ENCODE data around the gene PDE8A. TPM values are rescaled to one million over a fixed set of nuclear protein-coding genes. Genes with fewer than 3 reads are reported as not detected.
"Not testable (repeated sequence)": the region's sequence is repeated elsewhere in the genome, so short reads cannot be mapped to it uniquely, and the experiment has no call there.

The PDE8A gene
- total RNA-seq, 1 donor from 2014 or later: 22.8 TPM

GRCh38 chr15:84988909-84989644 lies 7.4 kb downstream of the PDE8A start:
- no peak for DNase-seq (ENCODE audit: low read depth, low spot score)

- no peak for DNase-seq (ENCODE audit: low read depth, low spot score)
These were observed 8.9 kb downstream of the PDE8A start for GRCh38 chr15:84990507-84990906.

GRCh38 chr15:84991014-84991712 lies 9.5 kb downstream of the PDE8A start:
- no peak for DNase-seq (ENCODE audit: low read depth, low spot score)

GRCh38 chr15:84992157-84992944 lies 10.7 kb downstream of the PDE8A start:
- peak; percentile 30 for DNase-seq (ENCODE audit: low read depth, low spot score)

- DNase-seq (ENCODE audit: low read depth, low spot score): no peak
These were observed 14.4 kb downstream of the PDE8A start for GRCh38 chr15:84996055-84996454.

GRCh38 chr15:84996714-84997113 lies 15.1 kb downstream of the PDE8A start:
- DNase-seq (ENCODE audit: low read depth, low spot score): not testable (repeated sequence)

- DNase-seq (ENCODE audit: low read depth, low spot score): not testable (repeated sequence)
These were observed 15.6 kb downstream of the PDE8A start for GRCh38 chr15:84997214-84997613.

- DNase-seq (ENCODE audit: low read depth, low spot score): no peak
These were observed 18.7 kb downstream of the PDE8A start for GRCh38 chr15:85000189-85000864.

- no peak for DNase-seq (ENCODE audit: low read depth, low spot score)
These were observed 19.3 kb downstream of the PDE8A start for GRCh38 chr15:85000937-85001336.

- no peak for DNase-seq (ENCODE audit: low read depth, low spot score)
These were observed 20.9 kb downstream of the PDE8A start for GRCh38 chr15:85002517-85002916.

- DNase-seq (ENCODE audit: low read depth, low spot score): no peak
These were observed 22.1 kb downstream of the PDE8A start for GRCh38 chr15:85003593-85004312.

- no peak for DNase-seq (ENCODE audit: low read depth, low spot score)
These were observed 22.9 kb downstream of the PDE8A start for GRCh38 chr15:85004550-85004949.

GRCh38 chr15:85005319-85005718 lies 23.7 kb downstream of the PDE8A start:
- no peak for DNase-seq (ENCODE audit: low read depth, low spot score)

GRCh38 chr15:85005746-85006145 lies 24.1 kb downstream of the PDE8A start:
- no peak for DNase-seq (ENCODE audit: low read depth, low spot score)

- no peak for DNase-seq (ENCODE audit: low read depth, low spot score)
These were observed 24.5 kb downstream of the PDE8A start for GRCh38 chr15:85006201-85006600.

- no peak for DNase-seq (ENCODE audit: low read depth, low spot score)
These were observed 25.0 kb downstream of the PDE8A start for GRCh38 chr15:85006655-85007054.

- DNase-seq (ENCODE audit: low read depth, low spot score): no peak
These were observed 25.5 kb downstream of the PDE8A start for GRCh38 chr15:85007137-85007536.

GRCh38 chr15:85007741-85008397 lies 26.2 kb downstream of the PDE8A start:
- no peak for DNase-seq (ENCODE audit: low read depth, low spot score)

- DNase-seq (ENCODE audit: low read depth, low spot score): no peak
These were observed 27.0 kb downstream of the PDE8A start for GRCh38 chr15:85008474-85009260.

GRCh38 chr15:85009435-85009834 lies 27.8 kb downstream of the PDE8A start:
- no peak for DNase-seq (ENCODE audit: low read depth, low spot score)

All from pulmonary artery endothelial cell (primary cell).